GM18507 (cell line): ENCODE data around the gene INHBE.

Experiments used
- DNase-seq: peaks from one replicate; pipeline ENCODE4 v3.0.0; 2011; ENCODE audit warnings: low read depth; ENCODE audit not compliant: insufficient read length; ENCODE audit errors: extremely low spot score
- FAIRE-seq: peaks from 2 replicates; lab custom pipeline; 2011; peaks lifted over from hg19 to GRCh38; lab: Jason Lieb, UNC

The INHBE gene

DNA sequence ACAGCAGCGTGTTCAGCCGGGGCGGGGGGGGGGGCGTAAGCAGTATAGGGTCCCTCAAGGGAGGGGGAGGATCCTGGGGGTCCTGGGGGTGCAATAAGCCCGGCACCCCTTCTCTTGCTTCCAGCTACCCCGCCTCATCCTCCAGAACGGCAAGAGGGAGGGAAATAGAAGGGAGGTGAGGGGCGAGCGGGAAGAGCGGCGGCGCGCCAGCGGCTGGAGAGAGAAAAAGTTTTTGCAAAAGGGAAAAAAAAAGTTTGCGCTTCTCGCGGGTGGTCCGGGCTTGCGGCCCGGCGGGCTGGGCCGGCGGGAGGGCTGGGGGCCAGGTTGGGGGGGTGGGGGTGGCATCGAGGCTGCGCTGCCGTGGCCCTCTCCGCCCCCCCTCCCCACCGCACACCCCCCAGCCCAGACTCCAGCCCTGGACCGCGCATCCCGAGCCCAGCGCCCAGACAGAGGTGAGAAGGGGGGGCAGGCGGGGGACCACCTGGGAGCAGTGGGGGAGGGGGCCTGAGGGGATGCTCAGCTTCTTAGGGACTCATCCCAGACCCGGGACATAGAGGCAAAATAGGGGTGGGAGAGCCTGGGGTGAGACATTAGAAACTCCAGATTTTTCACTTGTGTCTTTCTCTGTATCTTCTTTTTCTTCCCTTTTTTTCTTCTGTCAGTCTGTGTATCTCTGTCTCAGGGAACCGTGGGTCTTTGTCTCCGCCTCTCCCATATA lies 4.8 kb downstream of the INHBE start, which contains the start of gene GLI1:
TSS of gene GLI1 (plus strand) at position 36 of the 718 bp plus-strand sequence. CDS start 3,907 bp downstream, outside the sequence.
- no peak for DNase-seq
- FAIRE-seq, result no peak

DNA sequence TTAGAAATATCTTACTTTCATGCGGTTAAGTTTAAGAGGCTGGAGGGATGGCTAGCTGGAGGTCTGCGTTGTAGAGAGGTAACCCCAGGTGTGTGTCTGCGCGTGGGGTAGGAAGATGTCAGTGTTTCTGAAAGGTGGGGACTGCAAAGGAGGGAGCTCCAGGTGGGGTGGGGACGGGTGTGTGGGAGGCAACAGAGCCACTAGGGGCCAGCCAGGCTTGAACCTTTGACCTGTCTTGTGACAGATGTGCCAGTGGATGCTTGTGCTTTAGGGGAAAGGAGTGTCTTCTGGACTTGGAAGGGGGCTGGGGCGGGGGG lies 5.3 kb downstream of the INHBE start:
- FAIRE-seq, result peak; percentile 33
- DNase-seq, result no peak

DNA sequence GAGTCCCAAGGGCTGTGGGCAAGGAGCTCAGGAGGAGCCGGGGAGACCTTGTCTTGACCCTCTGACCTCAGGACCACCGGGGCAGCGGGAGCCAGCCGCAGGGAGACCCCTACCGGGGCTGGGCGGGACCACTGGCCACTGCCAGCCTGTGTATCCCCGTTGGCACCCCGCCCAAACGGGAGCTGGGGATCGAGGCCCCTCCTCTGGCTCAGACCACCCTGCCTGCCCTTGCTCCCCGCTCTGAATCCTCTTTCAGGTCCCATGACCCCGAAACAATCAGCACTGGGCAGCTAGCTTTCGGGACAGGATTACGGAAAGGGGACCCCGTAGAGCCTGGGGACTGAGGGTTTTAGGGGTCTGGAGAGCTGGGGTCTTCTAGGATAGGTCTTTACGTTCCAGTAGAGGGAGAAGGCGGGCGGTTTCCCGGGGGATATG lies 5.8 kb downstream of the INHBE start:
- no peak for FAIRE-seq
- DNase-seq, result no peak

DNA sequence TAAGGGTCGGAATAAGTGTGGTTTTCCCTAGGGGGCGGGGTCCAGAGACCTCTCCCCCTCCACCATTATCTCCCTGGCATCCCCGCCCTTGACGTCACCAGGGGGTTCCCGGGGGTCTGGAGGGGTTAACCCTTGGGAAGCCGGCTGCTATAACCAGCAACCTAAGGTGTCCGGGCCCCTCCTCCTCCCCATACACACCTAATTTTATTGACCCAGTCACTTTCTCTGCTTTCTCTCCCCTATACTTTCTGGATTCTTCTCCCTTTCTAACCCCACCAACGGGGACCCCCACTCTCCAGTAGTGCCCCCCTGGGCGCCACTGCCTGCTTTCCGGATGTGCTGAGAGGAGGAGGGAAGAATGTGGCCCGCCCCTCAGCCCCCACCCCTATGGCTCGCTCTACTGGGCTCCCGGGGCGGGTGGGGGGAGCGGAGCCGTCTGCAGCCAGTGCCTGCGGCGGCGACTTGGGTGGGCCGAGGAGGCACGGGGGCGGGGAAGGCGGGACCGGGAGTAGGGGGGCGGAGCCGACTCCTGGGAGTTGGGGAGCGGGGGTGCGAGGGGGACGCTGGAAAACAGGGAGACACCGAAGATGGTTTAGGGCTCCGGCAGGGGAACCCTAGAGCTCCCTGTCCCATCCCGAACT lies 6.3 kb downstream of the INHBE start:
- FAIRE-seq, result no peak
- no peak for DNase-seq

DNA sequence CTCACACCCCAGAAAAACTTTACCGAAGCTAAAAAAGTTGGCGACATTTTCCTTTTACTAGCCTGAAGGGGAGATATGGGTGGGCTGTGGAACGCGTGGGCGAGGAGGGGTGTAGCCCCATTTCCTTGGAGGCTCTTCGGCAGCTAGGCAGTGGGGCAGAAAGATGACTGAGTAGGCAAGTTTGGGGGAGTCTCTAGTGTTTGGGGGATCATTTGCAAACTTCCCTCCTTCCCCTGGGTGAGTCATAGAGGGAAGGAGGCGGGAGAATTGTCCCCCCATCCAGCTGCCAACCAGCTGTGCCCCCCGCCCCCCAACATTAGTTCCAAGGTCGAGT lies 6.8 kb downstream of the INHBE start:
- no peak for FAIRE-seq
- DNase-seq, result no peak

DNA sequence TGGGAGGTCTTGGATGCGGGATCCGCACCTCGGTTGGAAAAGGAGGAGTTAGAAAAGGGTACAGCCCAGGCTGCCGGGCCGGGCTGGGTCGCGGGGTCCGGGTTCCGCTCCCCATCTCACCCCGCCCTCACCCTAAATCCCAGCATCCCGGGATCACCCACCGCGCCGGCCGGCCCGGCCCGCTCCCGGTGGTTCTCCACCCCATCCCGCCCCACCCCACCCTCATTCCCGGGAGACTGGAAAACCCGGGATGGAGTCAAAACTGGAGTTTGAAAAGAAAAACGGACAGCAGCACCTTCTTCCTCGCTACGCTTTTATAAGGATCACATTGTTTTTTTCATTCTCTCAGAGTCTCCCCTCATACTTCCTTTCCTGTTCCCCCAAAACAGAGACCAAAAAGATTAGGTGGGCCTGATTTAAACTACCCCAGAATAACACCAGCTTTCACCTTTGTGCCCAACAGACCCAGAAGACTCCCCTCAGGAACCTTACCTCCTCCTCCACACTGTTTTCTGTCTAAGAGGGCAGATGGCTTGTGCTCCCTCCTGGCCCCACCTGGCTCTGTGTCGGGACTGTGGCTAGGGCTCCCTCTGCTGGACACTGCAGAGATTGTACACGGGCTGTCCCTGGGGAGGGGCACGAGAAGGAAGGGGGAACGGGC lies 7.3 kb downstream of the INHBE start:
- peak; percentile 86 for DNase-seq
- peak; percentile 98 for FAIRE-seq

DNA sequence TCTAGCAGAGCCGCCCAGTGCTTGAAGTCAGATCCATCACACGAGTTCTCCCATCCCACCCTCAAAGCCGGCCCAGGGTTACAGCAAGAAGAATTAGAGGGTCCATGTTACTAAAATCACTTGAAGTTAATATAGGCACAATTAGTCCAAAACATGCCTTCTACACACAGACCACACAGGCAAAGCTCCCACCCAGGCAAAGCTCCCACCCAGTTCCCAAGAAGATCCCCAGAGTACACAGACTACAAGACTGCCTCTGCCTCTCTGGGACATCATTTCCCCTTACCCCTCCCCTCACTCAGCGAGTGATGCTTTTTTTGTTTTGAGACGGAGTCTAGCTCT lies 7.8 kb downstream of the INHBE start:
- FAIRE-seq (no peak), DNase-seq (no peak)

DNA sequence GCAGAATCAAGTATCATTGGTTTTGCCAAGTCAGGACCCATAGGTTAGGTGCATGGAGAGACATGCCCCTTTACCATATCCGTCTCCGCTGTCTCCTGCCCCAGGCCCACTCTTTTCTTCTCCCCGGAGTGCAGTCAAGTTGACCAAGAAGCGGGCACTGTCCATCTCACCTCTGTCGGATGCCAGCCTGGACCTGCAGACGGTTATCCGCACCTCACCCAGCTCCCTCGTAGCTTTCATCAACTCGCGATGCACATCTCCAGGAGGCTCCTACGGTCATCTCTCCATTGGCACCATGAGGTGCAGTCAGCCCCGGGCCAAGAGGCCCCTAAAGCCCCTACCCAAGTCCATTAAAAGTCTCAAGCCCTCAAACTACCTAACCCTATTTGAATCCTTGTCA lies 9.5 kb downstream of the INHBE start:
- FAIRE-seq, result no peak
- no peak for DNase-seq

DNA sequence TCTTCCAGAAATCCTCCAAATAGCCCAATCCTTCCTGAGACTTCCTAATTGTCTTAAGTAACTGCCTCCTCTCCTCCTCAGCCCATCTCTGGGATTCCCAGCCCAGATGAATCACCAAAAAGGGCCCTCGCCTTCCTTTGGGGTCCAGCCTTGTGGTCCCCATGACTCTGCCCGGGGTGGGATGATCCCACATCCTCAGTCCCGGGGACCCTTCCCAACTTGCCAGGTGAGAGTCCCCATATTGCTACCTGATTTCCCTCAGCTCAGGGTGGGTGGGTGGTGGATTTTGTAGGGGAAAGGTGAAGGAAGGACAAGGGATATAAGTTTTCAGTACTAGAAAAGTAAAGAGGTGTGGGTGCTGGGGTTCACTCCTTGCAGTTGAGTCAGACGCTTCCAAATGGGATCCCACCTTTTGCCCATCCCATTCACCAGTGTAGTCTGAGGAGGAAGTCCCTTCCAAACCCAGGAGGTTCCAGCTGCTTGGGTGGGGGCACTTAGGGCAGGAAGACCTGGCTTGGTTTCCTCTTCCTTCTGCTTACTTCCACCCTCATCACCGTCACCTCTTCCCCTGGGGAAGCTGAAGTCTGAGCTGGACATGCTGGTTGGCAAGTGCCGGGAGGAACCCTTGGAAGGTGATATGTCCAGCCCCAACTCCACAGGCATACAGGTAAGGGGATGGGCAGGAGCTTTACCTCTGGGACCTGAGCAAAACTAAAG lies 10.1 kb downstream of the INHBE start:
- FAIRE-seq (no peak), DNase-seq (no peak)

DNA sequence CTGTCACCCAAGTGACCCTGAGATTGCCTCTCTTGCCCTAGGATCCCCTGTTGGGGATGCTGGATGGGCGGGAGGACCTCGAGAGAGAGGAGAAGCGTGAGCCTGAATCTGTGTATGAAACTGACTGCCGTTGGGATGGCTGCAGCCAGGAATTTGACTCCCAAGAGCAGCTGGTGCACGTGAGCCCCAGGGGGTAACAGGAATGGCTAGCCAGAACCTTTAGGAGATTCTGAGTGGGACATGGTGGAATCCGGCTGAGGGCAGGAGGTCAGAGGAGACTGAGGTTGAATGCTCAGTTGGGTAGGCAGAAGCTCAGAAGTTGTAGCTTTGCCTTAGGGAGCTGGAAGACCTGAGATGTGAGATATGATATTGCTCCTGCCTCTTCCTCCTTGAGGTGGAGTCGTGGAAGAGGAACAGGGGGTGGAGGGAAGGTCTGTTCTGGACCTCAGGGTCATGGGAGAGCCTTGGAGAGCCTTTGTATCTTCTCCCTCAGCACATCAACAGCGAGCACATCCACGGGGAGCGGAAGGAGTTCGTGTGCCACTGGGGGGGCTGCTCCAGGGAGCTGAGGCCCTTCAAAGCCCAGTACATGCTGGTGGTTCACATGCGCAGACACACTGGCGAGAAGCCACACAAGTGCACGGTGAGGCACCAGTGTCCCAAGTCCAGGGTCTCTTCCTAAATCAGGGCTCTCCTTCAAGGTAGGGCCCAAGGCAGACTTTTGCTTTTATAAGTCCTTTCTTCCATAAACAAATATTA lies 10.8 kb downstream of the INHBE start:
- FAIRE-seq (no peak), DNase-seq (no peak)

DNA sequence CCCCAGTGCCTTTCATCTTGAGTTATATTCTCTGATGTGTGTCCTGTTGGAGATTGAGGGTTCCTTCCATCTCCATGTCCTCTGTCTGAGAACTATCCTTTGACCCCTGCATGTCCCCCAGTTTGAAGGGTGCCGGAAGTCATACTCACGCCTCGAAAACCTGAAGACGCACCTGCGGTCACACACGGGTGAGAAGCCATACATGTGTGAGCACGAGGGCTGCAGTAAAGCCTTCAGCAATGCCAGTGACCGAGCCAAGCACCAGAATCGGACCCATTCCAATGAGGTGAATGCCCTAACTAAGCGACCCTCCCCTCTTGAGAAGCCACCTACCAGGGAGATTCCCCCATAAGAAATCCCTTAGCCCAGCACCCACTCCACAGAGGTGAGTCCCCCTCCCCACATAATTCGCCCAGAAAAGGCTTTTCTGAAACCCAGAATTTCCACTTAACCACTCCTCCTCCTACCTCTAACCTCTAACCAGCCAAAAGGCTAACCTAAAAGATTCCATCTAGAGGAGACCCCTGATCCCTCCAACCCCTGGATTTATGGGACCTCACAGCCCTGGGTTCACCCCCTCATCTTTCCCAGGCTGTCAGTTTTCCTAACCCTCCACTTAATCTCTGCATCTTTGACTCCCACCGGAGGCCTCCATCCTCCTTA lies 12.2 kb downstream of the INHBE start:
- DNase-seq (no peak), FAIRE-seq (no peak)

DNA sequence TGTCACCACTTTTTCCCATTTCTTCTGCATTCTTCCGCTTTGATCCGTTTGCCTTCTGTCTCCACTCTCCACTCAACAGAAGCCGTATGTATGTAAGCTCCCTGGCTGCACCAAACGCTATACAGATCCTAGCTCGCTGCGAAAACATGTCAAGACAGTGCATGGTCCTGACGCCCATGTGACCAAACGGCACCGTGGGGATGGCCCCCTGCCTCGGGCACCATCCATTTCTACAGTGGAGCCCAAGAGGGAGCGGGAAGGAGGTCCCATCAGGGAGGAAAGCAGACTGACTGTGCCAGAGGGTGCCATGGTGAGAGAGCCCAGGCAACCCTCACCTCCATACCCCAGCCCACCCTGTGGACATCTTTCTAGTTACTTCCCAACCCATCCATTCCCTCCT lies 12.8 kb downstream of the INHBE start:
- FAIRE-seq, result no peak
- no peak for DNase-seq

DNA sequence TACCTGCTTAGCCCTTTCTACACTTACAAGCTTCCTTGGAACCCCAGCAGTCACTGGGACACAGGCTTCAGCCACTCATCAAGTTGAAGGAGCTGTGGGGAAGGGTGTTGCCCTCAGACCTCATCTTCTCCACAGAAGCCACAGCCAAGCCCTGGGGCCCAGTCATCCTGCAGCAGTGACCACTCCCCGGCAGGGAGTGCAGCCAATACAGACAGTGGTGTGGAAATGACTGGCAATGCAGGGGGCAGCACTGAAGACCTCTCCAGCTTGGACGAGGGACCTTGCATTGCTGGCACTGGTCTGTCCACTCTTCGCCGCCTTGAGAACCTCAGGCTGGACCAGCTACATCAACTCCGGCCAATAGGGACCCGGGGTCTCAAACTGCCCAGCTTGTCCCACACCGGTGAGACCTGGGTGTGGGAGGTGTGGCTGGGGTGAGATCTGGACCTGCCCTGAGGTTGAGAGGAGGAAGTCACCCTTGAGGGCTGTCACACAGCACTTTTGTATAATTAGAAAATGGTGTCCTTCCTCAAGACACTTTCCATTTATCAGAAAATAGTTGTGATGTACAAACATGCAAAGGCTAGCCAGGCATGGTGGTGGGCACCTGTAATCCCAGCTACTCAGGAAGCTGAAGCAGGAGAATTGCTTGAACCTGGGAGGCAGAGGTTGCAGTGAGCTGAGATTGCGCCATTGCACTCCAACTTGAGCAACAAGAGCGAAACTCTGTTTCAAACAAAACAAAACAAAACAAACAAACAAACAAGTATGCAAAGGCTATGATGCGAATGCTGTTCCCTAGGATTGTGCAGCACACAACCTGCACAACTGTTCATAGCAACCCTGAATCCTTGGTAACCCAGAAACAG lies 14.4 kb downstream of the INHBE start:
- FAIRE-seq (no peak), DNase-seq (no peak)

DNA sequence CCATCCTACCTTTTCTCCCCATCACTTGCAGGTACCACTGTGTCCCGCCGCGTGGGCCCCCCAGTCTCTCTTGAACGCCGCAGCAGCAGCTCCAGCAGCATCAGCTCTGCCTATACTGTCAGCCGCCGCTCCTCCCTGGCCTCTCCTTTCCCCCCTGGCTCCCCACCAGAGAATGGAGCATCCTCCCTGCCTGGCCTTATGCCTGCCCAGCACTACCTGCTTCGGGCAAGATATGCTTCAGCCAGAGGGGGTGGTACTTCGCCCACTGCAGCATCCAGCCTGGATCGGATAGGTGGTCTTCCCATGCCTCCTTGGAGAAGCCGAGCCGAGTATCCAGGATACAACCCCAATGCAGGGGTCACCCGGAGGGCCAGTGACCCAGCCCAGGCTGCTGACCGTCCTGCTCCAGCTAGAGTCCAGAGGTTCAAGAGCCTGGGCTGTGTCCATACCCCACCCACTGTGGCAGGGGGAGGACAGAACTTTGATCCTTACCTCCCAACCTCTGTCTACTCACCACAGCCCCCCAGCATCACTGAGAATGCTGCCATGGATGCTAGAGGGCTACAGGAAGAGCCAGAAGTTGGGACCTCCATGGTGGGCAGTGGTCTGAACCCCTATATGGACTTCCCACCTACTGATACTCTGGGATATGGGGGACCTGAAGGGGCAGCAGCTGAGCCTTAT lies 15.3 kb downstream of the INHBE start:
- DNase-seq (no peak), FAIRE-seq (no peak)

DNA sequence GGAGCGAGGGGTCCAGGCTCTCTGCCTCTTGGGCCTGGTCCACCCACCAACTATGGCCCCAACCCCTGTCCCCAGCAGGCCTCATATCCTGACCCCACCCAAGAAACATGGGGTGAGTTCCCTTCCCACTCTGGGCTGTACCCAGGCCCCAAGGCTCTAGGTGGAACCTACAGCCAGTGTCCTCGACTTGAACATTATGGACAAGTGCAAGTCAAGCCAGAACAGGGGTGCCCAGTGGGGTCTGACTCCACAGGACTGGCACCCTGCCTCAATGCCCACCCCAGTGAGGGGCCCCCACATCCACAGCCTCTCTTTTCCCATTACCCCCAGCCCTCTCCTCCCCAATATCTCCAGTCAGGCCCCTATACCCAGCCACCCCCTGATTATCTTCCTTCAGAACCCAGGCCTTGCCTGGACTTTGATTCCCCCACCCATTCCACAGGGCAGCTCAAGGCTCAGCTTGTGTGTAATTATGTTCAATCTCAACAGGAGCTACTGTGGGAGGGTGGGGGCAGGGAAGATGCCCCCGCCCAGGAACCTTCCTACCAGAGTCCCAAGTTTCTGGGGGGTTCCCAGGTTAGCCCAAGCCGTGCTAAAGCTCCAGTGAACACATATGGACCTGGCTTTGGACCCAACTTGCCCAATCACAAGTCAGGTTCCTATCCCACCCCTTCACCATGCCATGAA lies 16.0 kb downstream of the INHBE start:
- FAIRE-seq (no peak), DNase-seq (no peak)

DNA sequence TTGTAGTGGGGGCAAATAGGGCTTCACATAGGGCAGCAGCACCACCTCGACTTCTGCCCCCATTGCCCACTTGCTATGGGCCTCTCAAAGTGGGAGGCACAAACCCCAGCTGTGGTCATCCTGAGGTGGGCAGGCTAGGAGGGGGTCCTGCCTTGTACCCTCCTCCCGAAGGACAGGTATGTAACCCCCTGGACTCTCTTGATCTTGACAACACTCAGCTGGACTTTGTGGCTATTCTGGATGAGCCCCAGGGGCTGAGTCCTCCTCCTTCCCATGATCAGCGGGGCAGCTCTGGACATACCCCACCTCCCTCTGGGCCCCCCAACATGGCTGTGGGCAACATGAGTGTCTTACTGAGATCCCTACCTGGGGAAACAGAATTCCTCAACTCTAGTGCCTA lies 16.6 kb downstream of the INHBE start:
- DNase-seq, result no peak
- FAIRE-seq, result no peak

DNA sequence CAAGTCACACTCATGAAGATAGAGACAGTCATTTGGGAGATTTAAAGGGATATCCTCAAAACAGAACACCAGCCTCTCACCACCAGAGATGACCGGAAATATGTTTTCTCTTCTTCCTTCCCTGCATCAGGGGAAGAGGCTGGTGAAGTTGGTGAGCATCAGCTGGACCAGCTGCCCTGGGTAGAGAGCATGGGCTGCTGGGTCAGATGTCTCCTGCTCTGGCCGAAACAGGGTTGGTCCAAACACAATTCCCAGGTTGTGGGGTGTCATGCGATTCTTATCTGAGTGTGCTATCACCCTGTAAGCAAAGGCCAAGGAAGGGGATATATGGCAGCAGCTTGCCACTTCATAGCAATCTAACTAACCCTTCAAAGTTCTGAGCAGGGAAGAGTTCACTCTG lies 17.3 kb downstream of the INHBE start:
- DNase-seq, result no peak
- no peak for FAIRE-seq
